IMR-90 (cell line): Measurements from ENCODE around the gene PPBP. TPM values are rescaled to one million over a fixed set of nuclear protein-coding genes. Genes with fewer than 3 reads are reported as not detected.

ENCODE experiments used
- ATAC-seq: fragments of 200-7000 bp; cut with Tn5 transposase; 2 replicates; pipeline ENCODE4 v1.9.1; 2020; ENCODE audit warnings: low read depth, mild to moderate bottlenecking, moderate library complexity
- BruUV-seq: library from RNA; stranded (reverse); fragments of 400-500 nt; replicated peaks from 2 replicates; lab custom pipeline; 2021; lab: Mats Ljungman, UMichigan
- CTCF ChIA-PET: fragments of 300-600 bp; formaldehyde crosslinking; extraction: SDS; loops from one replicate; lab custom pipeline; 2021; ENCODE audit warnings: antibody characterized with exemption; lab: Yijun Ruan, JAX
- POLR2A ChIA-PET: fragments of 300-600 bp; sonication (Branson Sonifier 250); formaldehyde crosslinking; loops from one replicate; lab custom pipeline; 2022; ENCODE audit warnings: antibody characterized with exemption; ENCODE audit not compliant: unreplicated experiment; lab: Charles Lee
- DNase-seq: peaks from one replicate; pipeline ENCODE4 v3.0.0; 2013
- H2AFZ ChIP-seq: replicated peaks from 2 replicates; pipeline ENCODE3; 2013; ENCODE audit warnings: low read length, mild to moderate bottlenecking; ENCODE audit not compliant: poor library complexity
- H2AK5ac ChIP-seq: 2 replicates; pipeline ENCODE4 v1.6.1; 2013; ENCODE audit warnings: low read depth, low read length, inconsistent platforms
- H2AK9ac ChIP-seq: replicated peaks from 2 replicates; pipeline ENCODE3; 2013; ENCODE audit warnings: mild to moderate bottlenecking, low read depth, low read length, moderate library complexity; ENCODE audit not compliant: poor library complexity
- H2BK120ac ChIP-seq: 2 replicates; pipeline ENCODE4 v1.6.1; 2013; ENCODE audit warnings: low read depth, low read length, inconsistent platforms
- H2BK15ac ChIP-seq: 3 replicates; pipeline ENCODE4 v1.6.1; 2013; ENCODE audit warnings: low read depth, low read length, inconsistent platforms
- H2BK20ac ChIP-seq: 2 replicates; pipeline ENCODE4 v1.6.1; 2013; ENCODE audit warnings: low read depth, mild to moderate bottlenecking, inconsistent platforms, low read length, moderate library complexity
- H2BK5ac ChIP-seq: 2 replicates; pipeline ENCODE4 v1.6.1; 2013; ENCODE audit warnings: mild to moderate bottlenecking, low read depth, low read length, inconsistent platforms; ENCODE audit not compliant: poor library complexity, severe bottlenecking
- H3K14ac ChIP-seq: replicated peaks from 2 replicates; pipeline ENCODE4 v1.6.1; 2013; ENCODE audit warnings: low read depth, low read length, inconsistent platforms
- H3K18ac ChIP-seq: 2 replicates; pipeline ENCODE4 v1.6.1; 2013; ENCODE audit warnings: low read depth, low read length, control low read depth
- H3K23ac ChIP-seq: 2 replicates; pipeline ENCODE4 v1.6.1; 2013; ENCODE audit warnings: low read depth, low read length, inconsistent platforms
- H3K27ac ChIP-seq: 2 replicates; pipeline ENCODE4 v1.5.1; 2013; ENCODE audit warnings: mild to moderate bottlenecking, control low read depth, low read length; ENCODE audit not compliant: insufficient read depth
- H3K27me3 ChIP-seq: 2 replicates; pipeline ENCODE4 v1.6.1; 2013; ENCODE audit warnings: low read length; ENCODE audit not compliant: control insufficient read depth, insufficient read depth
- H3K36me3 ChIP-seq: 2 replicates; pipeline ENCODE4 v1.6.1; 2013; ENCODE audit warnings: low read length, mixed read lengths; ENCODE audit not compliant: control insufficient read depth, insufficient read depth
- H3K4ac ChIP-seq: 2 replicates; pipeline ENCODE4 v1.6.1; 2013; ENCODE audit warnings: low read depth, low read length, inconsistent platforms
- H3K4me1 ChIP-seq: 2 replicates; pipeline ENCODE4 v1.6.1; 2013; ENCODE audit warnings: low read length, mixed read lengths; ENCODE audit not compliant: control insufficient read depth, insufficient read depth
- H3K4me2 ChIP-seq: 2 replicates; pipeline ENCODE4 v1.6.1; 2013; ENCODE audit warnings: low read depth, mild to moderate bottlenecking, control low read depth, low read length, moderate library complexity
- H3K4me3 ChIP-seq: 2 replicates; pipeline ENCODE4 v1.5.1; 2013; ENCODE audit warnings: low read depth, mild to moderate bottlenecking, control low read depth, low read length, moderate library complexity; ENCODE audit not compliant: insufficient read depth
- H3K56ac ChIP-seq: 2 replicates; pipeline ENCODE4 v1.6.1; 2013; ENCODE audit warnings: low read length, inconsistent platforms; ENCODE audit not compliant: insufficient read depth; ENCODE audit errors: extremely low read depth
- H3K79me1 ChIP-seq, 2 experiments: 2 replicates each; pipeline ENCODE4 v1.6.1; 2013; ENCODE audit warnings: low read length in 2 of 2, inconsistent platforms in 1 of 2, low read depth in 1 of 2
- H3K9ac ChIP-seq: 2 replicates; pipeline ENCODE4 v1.6.1; 2013; ENCODE audit warnings: low read depth, low read length, control low read depth
- H3K9me1 ChIP-seq: 2 replicates; pipeline ENCODE4 v1.6.1; 2013; ENCODE audit warnings: low read length, inconsistent platforms; ENCODE audit not compliant: insufficient read depth
- H3K9me3 ChIP-seq: 2 replicates; pipeline ENCODE4 v1.6.1; 2013; ENCODE audit warnings: low read length; ENCODE audit not compliant: control insufficient read depth, insufficient read depth
- H4K20me1 ChIP-seq: 2 replicates; pipeline ENCODE4 v1.6.1; 2013; ENCODE audit warnings: low read length, inconsistent platforms; ENCODE audit not compliant: insufficient read depth
- H4K5ac ChIP-seq: 2 replicates; pipeline ENCODE4 v1.6.1; 2013; ENCODE audit warnings: mild to moderate bottlenecking, low read depth, low read length, control low read depth
- H4K8ac ChIP-seq, 2 experiments: 2 replicates each; pipeline ENCODE4 v1.6.1; 2013; ENCODE audit warnings: low read depth in 2 of 2, low read length in 2 of 2, control low read depth in 1 of 2, inconsistent platforms in 1 of 2
- H4K91ac ChIP-seq: 2 replicates; pipeline ENCODE4 v1.6.1; 2013; ENCODE audit warnings: low read depth, low read length, inconsistent platforms; ENCODE audit not compliant: insufficient read depth
- BHLHE40 ChIP-seq: fragments of 150-350 bp; IDR thresholded peaks from 2 replicates; pipeline ENCODE4 v1.6.1; 2016; ENCODE audit warnings: mild to moderate bottlenecking, low read depth, low read length
- CHD1 ChIP-seq: IDR thresholded peaks from 2 replicates; pipeline ENCODE4 v1.6.1; 2012; ENCODE audit warnings: low read depth, low read length, improper control_type of control experiment
- FOS ChIP-seq: fragments of 150-350 bp; IDR thresholded peaks from 2 replicates; pipeline ENCODE4 v1.6.1; 2016; ENCODE audit warnings: low read depth, low read length
- MAFK ChIP-seq: IDR thresholded peaks from 2 replicates; pipeline ENCODE4 v1.6.1; 2012; ENCODE audit warnings: low read depth, low read length, improper control_type of control experiment
- MAZ ChIP-seq: IDR thresholded peaks from 2 replicates; pipeline ENCODE4 v1.6.1; 2012; ENCODE audit warnings: low read depth, mild to moderate bottlenecking, low read length, improper control_type of control experiment, moderate library complexity, borderline replicate concordance
- MXI1 ChIP-seq: IDR thresholded peaks from 2 replicates; pipeline ENCODE4 v1.6.1; 2012; ENCODE audit warnings: low read depth, mild to moderate bottlenecking, low read length, moderate library complexity, borderline replicate concordance
- NFE2L2 ChIP-seq: fragments of 150-350 bp; IDR thresholded peaks from 2 replicates; pipeline ENCODE4 v1.6.1; 2016; ENCODE audit warnings: low read depth, mild to moderate bottlenecking, low read length
- POLR2A ChIP-seq: IDR thresholded peaks from 2 replicates; pipeline ENCODE4 v1.6.1; 2012; ENCODE audit warnings: mild to moderate bottlenecking, low read depth, low read length
- RAD21 ChIP-seq: IDR thresholded peaks from 2 replicates; pipeline ENCODE4 v1.6.1; 2012; ENCODE audit warnings: low read length, improper control_type of control experiment
- RCOR1 ChIP-seq: IDR thresholded peaks from 2 replicates; pipeline ENCODE4 v1.6.1; 2012; ENCODE audit warnings: mild to moderate bottlenecking, low read length, improper control_type of control experiment; ENCODE audit not compliant: insufficient replicate concordance
- RFX5 ChIP-seq: IDR thresholded peaks from 2 replicates; pipeline ENCODE4 v1.8.0; 2012; ENCODE audit warnings: low read depth, mild to moderate bottlenecking, low read length, moderate library complexity
- SMC3 ChIP-seq: fragments of 150-350 bp; IDR thresholded peaks from 2 replicates; pipeline ENCODE4 v1.6.1; 2016; ENCODE audit warnings: low read depth, mild to moderate bottlenecking, antibody characterized with exemption, low read length, moderate library complexity
- WGBS, 2 experiments: methylation state at CpG; one replicate each; pipeline versions ENCODE4 v1.1.5 to v1.1.7; 2013; ENCODE audit warnings: missing lambda C conversion rate in 2 of 2; ENCODE audit not compliant: insufficient read length in 1 of 2; ENCODE audit errors: extremely low coverage in 2 of 2; 5-methylcytosine and 5-hydroxymethylcytosine counted together
- dilution Hi-C: fragments of 300-500 bp; cut with HindIII; formaldehyde crosslinking; loops from one replicate; pipeline ENCODE4 v1.14.3; 2018; ENCODE audit warnings: low sequenced_read_pairs; ENCODE audit not compliant: unreplicated experiment
- in situ Hi-C: fragments of 300-500 bp; cut with MboI; formaldehyde crosslinking; loops from 3 replicates; pipeline ENCODE4 v1.14.3; 2019; ENCODE audit warnings: low sequenced_read_pairs, inconsistent platforms, mixed read lengths
- intact Hi-C: fragments of 100-400 bp; cut with micrococcal nuclease; formaldehyde crosslinking; loops from 2 replicates; pipeline ENCODE4 v1.10.0; 2022
- polyA plus RNA-seq, 3 experiments: library from polyadenylated mRNA; depleted of rRNA; stranded (reverse); fragments of >200 nt; gene quantifications; 2 replicates each; pipeline ENCODE4 v1.2.3, GENCODE V29; 2012; ENCODE audit warnings: low replicate concordance in 1 of 3
- total RNA-seq: library from RNA; depleted of rRNA; stranded (reverse); fragments of >200 nt; gene quantifications from 2 replicates; pipeline ENCODE4 v1.2.3, GENCODE V29; 2012
- TF ChIP-seq, protein P1 (sequence below): fragments of 150-350 bp; IDR thresholded peaks from 2 replicates; pipeline ENCODE4 v1.6.1; 2017; ENCODE audit warnings: mild to moderate bottlenecking, antibody characterized with exemption, low read length, low read depth
- TF ChIP-seq, protein P2 (sequence below): fragments of 150-350 bp; IDR thresholded peaks from 2 replicates; pipeline ENCODE4 v1.6.1; 2016; ENCODE audit warnings: low read depth, mild to moderate bottlenecking, low read length, moderate library complexity, borderline replicate concordance

The PPBP gene
- total and polyA plus RNA-seq, 2 of the 4 experiments (the other 2 are of a cell fraction), result not detected

DNA sequence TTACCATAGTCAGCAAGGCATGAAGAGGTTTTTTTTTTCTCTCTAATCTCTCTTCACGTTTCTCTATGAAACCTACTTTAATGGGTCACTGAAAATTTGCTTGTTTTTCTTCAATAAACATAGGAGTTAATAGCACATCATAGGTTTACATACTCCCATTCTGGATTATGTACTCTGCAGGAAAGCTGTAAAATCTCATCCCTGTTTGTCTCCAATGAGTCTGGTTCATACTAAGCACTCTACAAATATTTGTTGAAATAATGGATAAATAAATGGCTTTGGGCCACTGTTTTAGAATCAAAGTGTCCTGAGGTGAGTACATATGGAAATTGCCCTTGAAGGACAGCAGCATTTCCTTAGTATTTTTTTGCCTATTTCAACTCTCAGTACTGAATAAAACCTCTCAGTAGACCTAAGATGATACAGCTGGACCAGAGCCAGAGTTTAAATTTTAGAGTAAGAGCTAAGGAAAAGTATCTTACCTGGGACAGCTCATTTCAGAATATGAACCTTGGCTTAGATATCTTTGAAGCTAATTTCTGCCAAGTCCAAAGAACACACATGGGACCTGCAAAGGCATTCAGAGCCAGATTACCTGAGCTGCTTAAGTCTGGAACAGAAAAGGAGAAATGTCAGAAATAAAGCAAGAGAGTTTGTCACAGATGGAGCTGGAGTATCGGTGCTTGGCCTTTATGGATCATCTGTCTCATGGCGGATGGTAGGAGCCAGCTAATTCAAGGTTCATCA is 40.6 kb downstream of the PPBP start:
- Histone ChIP-seq H4K91ac (no peak overlapping the region), H3K27ac (no peak overlapping the region), H2BK15ac (no peak overlapping the region), H3K9me3 (no peaks in the 10 kb centered on the region), H2AK5ac (no peak overlapping the region), H2BK5ac (no peak overlapping the region), H4K20me1 (no peaks in the 10 kb centered on the region), H2AK9ac (no peak overlapping the region), H4K5ac (no peak overlapping the region), H3K36me3 (no peaks in the 10 kb centered on the region), H2AFZ (no peak overlapping the region), H3K4me2 (no peak overlapping the region), H3K23ac (no peak overlapping the region), H2BK120ac (no peak overlapping the region), H2BK20ac (no peak overlapping the region), H3K56ac (no peak overlapping the region), H3K14ac (no peak overlapping the region), H3K9me1 (no peaks in the 10 kb centered on the region), H3K4me3 (no peak overlapping the region), H3K27me3 (peaks cover 39% of the 10 kb centered on the region), H3K4me1 (no peaks in the 10 kb centered on the region), H3K4ac (no peak overlapping the region), H3K9ac (no peak overlapping the region), H3K79me1 (no peaks in the 10 kb centered on the region), H3K18ac (no peak overlapping the region), H4K8ac (no peak overlapping the region)
- WGBS, 2 experiments, result no CpG with 5 or more reads among the region's 3 CpGs
- in situ Hi-C loops (no loop called here), dilution Hi-C loops (no loop called here), intact Hi-C loops (no loop called here)
- BruUV-seq, result no TSS peak
- ATAC-seq (no peak), DNase-seq (no peak)
- no peak for TF ChIP-seq RAD21
- TF ChIP-seq SMC3, result no peak
- TF ChIP-seq MAFK, result no peak
- TF ChIP-seq MXI1, result no peak
- TF ChIP-seq, protein P1, sequence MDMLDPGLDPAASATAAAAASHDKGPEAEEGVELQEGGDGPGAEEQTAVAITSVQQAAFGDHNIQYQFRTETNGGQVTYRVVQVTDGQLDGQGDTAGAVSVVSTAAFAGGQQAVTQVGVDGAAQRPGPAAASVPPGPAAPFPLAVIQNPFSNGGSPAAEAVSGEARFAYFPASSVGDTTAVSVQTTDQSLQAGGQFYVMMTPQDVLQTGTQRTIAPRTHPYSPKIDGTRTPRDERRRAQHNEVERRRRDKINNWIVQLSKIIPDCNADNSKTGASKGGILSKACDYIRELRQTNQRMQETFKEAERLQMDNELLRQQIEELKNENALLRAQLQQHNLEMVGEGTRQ, result no peak
- no peak for TF ChIP-seq RCOR1
- TF ChIP-seq RFX5, result no peak
- TF ChIP-seq FOS, result no peak
- TF ChIP-seq CHD1, result no peak
- no peak for TF ChIP-seq NFE2L2
- no peak for TF ChIP-seq MAZ
- TF ChIP-seq BHLHE40, result no peak
- TF ChIP-seq, protein P2, sequence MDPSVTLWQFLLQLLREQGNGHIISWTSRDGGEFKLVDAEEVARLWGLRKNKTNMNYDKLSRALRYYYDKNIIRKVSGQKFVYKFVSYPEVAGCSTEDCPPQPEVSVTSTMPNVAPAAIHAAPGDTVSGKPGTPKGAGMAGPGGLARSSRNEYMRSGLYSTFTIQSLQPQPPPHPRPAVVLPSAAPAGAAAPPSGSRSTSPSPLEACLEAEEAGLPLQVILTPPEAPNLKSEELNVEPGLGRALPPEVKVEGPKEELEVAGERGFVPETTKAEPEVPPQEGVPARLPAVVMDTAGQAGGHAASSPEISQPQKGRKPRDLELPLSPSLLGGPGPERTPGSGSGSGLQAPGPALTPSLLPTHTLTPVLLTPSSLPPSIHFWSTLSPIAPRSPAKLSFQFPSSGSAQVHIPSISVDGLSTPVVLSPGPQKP, result no peak
- TF ChIP-seq POLR2A, result no peak
- CTCF ChIA-PET, result interaction anchor here (1.7 kb wide), 1 partner anchor 91 kb away, joined by 4 read pairs; the partner anchor contains the start of gene CXCL3
- POLR2A ChIA-PET, result no interaction called here
